Upper lobe of left lung (tissue), 6 donors: Measurements from ENCODE around the gene EPHB1. TPM values are rescaled to one million over a fixed set of nuclear protein-coding genes. Genes with fewer than 3 reads are reported as not detected.

Source experiments
- ATAC-seq, 2 donors: fragments of 200-7000 bp; cut with Tn5 transposase; one replicate each; pipeline ENCODE4 v1.9.1; 2022; ENCODE audit warnings: mild to moderate bottlenecking in 2 of 2, moderate library complexity in 2 of 2; ENCODE audit not compliant: low FRiP score in 2 of 2
- DNase-seq, 2 donors: peaks; one replicate each; pipeline ENCODE4 v3.0.0-alpha.2; 2019 to 2020
- H3K27ac ChIP-seq, 4 donors: fragments of 200-600 bp; sonication (generic); one replicate each; pipeline ENCODE4 v1.5.1; 2016 to 2019
- H3K27me3 ChIP-seq, 4 donors: fragments of 200-600 bp; sonication (generic); one replicate each; pipeline ENCODE4 v1.5.1; 2017 to 2019
- H3K36me3 ChIP-seq, 4 donors: fragments of 200-600 bp; sonication (generic); one replicate each; pipeline ENCODE4 v1.5.1; 2016 to 2019
- H3K4me1 ChIP-seq, 4 donors: fragments of 200-600 bp; sonication (generic); one replicate each; pipeline ENCODE4 v1.5.1; 2018 to 2019
- H3K4me3 ChIP-seq, 4 donors: fragments of 200-600 bp; sonication (generic); one replicate each; pipeline ENCODE4 v1.5.1; 2017 to 2019; ENCODE audit warnings: mild to moderate bottlenecking in 2 of 4, moderate library complexity in 1 of 4
- H3K9me3 ChIP-seq, 4 donors: fragments of 200-600 bp; sonication (generic); one replicate each; pipeline ENCODE4 v1.5.1; 2018 to 2019
- CTCF ChIP-seq, 6 experiments: fragments of 450-650 bp in 4 of 6; fragments of 200-600 bp in 2 of 6; sonication (generic) in 2 of 6; IDR thresholded peaks; one replicate each; pipeline ENCODE4 v1.5.1; 2016 to 2019; ENCODE audit warnings: antibody characterized with exemption in 6 of 6
- EP300 ChIP-seq, 4 donors: sonication (generic); formaldehyde crosslinking; IDR thresholded peaks; one replicate each; pipeline ENCODE4 v1.5.1; 2017; ENCODE audit warnings: antibody characterized with exemption in 4 of 4, control low read depth in 2 of 4
- POLR2A ChIP-seq, 4 donors: fragments of 450-650 bp; IDR thresholded peaks; one replicate each; pipeline ENCODE4 v1.5.1; 2016 to 2017; ENCODE audit warnings: antibody characterized with exemption in 4 of 4, mild to moderate bottlenecking in 2 of 4
- POLR2AphosphoS5 ChIP-seq, 2 donors: sonication (generic); formaldehyde crosslinking; IDR thresholded peaks; one replicate each; pipeline ENCODE4 v1.5.1; 2017; ENCODE audit warnings: antibody characterized with exemption in 2 of 2
- whole genome bisulfite sequencing, 2 donors: methylation state at CpG; one replicate each; pipeline ENCODE4 v1.1.5; 2017 to 2018; 5-methylcytosine and 5-hydroxymethylcytosine counted together
- total RNA-seq, 6 donors: library from RNA; depleted of rRNA in 4 of 6; stranded (reverse); fragments of >200 nt in 4 of 6; gene quantifications; one replicate each; pipeline versions ENCODE4 v1.1.0 to v1.2.1, GENCODE V29; 2016 to 2021
- donor health status: DM: no; HTN: no; CAD: no; lungs with moderate emphysema.
- donor health status: DM: no; HTN: yes; CAD: no; lungs with severe emphysema.

EPHB1 gene
- total RNA-seq, 6 donors from 2014 or later = 1.3 to 14.6 (median 2.4) TPM; not detected in 1

- no peaks in the 10 kb centered on the region for H3K36me3 ChIP-seq
- H3K4me3 ChIP-seq = no peak overlapping the region
- DNase-seq = no peak
- no peak for ATAC-seq
- WGBS, 2 donors = 95 to 100% methylated on average over 1 of the region's 1 CpG
- H3K27me3 ChIP-seq = no peaks in the 10 kb centered on the region
- H3K9me3 ChIP-seq = no peaks in the 10 kb centered on the region
- H3K27ac ChIP-seq = no peak overlapping the region
- TF ChIP-seq CTCF (IDR thresholded peaks at IDR 0.05) (no peak), POLR2A (IDR thresholded peaks at IDR 0.05) (no peak), POLR2AphosphoS5 (IDR thresholded peaks at IDR 0.05) (no peak), EP300 (IDR thresholded peaks at IDR 0.05) (no peak)
- H3K4me1 ChIP-seq = no peaks in the 10 kb centered on the region
These were observed 29.7 kb downstream of the EPHB1 start for GRCh38 chr3:134824791-134825190.

- no peak overlapping the region for H3K27ac ChIP-seq
- no peak overlapping the region for H3K4me3 ChIP-seq
- TF ChIP-seq CTCF (IDR thresholded peaks at IDR 0.05) = no peak
- TF ChIP-seq POLR2AphosphoS5 (IDR thresholded peaks at IDR 0.05) = no peak
- TF ChIP-seq POLR2A (IDR thresholded peaks at IDR 0.05) = no peak
- TF ChIP-seq EP300 (IDR thresholded peaks at IDR 0.05) = no peak
- no peaks in the 10 kb centered on the region for H3K27me3 ChIP-seq
- H3K4me1 ChIP-seq = no peaks in the 10 kb centered on the region
- no peaks in the 10 kb centered on the region for H3K9me3 ChIP-seq
- DNase-seq (no peak), ATAC-seq (no peak)
- no peaks in the 10 kb centered on the region for H3K36me3 ChIP-seq
- WGBS, 2 donors = 91 to 99% methylated on average over 6 of the region's 6 CpGs
These were observed 32.2 kb downstream of the EPHB1 start for GRCh38 chr3:134827213-134827612.

- no peaks in the 10 kb centered on the region for H3K4me1 ChIP-seq
- no peak for DNase-seq
- ATAC-seq = no peak
- H3K27ac ChIP-seq = no peak overlapping the region
- no peaks in the 10 kb centered on the region for H3K36me3 ChIP-seq
- H3K27me3 ChIP-seq = no peaks in the 10 kb centered on the region
- no peaks in the 10 kb centered on the region for H3K9me3 ChIP-seq
- no peak overlapping the region for H3K4me3 ChIP-seq
- 86 to 90% methylated on average over 3 of the region's 3 CpGs for WGBS, 2 donors
- TF ChIP-seq POLR2AphosphoS5 (IDR thresholded peaks at IDR 0.05) (no peak), POLR2A (IDR thresholded peaks at IDR 0.05) (no peak), EP300 (IDR thresholded peaks at IDR 0.05) (no peak), CTCF (IDR thresholded peaks at IDR 0.05) (no peak)
These were observed 34.7 kb downstream of the EPHB1 start for GRCh38 chr3:134829721-134830120.

- ATAC-seq (no peak), DNase-seq (no peak)
- Histone ChIP-seq H3K4me3 (no peak overlapping the region), H3K36me3 (no peaks in the 10 kb centered on the region), H3K4me1 (no peaks in the 10 kb centered on the region), H3K9me3 (no peaks in the 10 kb centered on the region), H3K27ac (no peak overlapping the region), H3K27me3 (no peaks in the 10 kb centered on the region)
- TF ChIP-seq POLR2AphosphoS5 (IDR thresholded peaks at IDR 0.05) (no peak), CTCF (IDR thresholded peaks at IDR 0.05) (no peak), EP300 (IDR thresholded peaks at IDR 0.05) (no peak), POLR2A (IDR thresholded peaks at IDR 0.05) (no peak)
- 83 to 96% methylated on average over 4 of the region's 4 CpGs for WGBS, 2 donors
These were observed 37.5 kb downstream of the EPHB1 start for GRCh38 chr3:134832585-134832984.

- DNase-seq (no peak), ATAC-seq (no peak)
- no peak for TF ChIP-seq EP300 (IDR thresholded peaks at IDR 0.05)
- no peak for TF ChIP-seq POLR2A (IDR thresholded peaks at IDR 0.05)
- no peak for TF ChIP-seq POLR2AphosphoS5 (IDR thresholded peaks at IDR 0.05)
- Histone ChIP-seq H3K4me3 (no peak overlapping the region), H3K4me1 (no peaks in the 10 kb centered on the region), H3K9me3 (peaks cover 0 to 3% (median 0%) of the 10 kb centered on the region in 4 donors), H3K27ac (no peak overlapping the region), H3K36me3 (no peaks in the 10 kb centered on the region), H3K27me3 (no peaks in the 10 kb centered on the region)
- WGBS, 2 donors = 70 to 82% methylated on average over 5 of the region's 5 CpGs
These were observed 38.5 kb downstream of the EPHB1 start for GRCh38 chr3:134833453-134834163.
